ENCODE measurements around the gene SMTN.

DNA sequence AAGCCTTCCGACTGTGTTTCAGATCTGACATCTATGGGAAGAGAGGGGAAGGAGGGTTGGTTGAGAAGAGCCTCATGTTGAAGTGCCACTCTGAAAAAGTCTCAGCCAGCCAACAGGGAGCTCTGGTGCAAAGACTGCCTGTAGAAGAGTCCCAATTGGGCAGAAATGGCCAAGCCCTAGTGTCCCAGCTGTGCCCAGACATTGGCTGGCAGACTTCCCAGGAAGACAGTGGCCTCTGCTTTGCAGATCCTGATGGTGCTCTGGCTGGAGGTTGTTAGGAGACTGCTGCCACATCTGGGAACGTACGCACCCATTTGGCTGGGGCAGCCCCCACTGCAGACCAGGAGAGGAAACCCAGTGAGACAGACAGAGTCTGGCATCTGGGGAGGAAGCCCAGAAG lies 62.4 kb downstream of the SMTN start:
- TF ChIP-seq POLR2AphosphoS5 (IDR thresholded peaks at IDR 0.05): no peak
- TF ChIP-seq, protein P1, sequence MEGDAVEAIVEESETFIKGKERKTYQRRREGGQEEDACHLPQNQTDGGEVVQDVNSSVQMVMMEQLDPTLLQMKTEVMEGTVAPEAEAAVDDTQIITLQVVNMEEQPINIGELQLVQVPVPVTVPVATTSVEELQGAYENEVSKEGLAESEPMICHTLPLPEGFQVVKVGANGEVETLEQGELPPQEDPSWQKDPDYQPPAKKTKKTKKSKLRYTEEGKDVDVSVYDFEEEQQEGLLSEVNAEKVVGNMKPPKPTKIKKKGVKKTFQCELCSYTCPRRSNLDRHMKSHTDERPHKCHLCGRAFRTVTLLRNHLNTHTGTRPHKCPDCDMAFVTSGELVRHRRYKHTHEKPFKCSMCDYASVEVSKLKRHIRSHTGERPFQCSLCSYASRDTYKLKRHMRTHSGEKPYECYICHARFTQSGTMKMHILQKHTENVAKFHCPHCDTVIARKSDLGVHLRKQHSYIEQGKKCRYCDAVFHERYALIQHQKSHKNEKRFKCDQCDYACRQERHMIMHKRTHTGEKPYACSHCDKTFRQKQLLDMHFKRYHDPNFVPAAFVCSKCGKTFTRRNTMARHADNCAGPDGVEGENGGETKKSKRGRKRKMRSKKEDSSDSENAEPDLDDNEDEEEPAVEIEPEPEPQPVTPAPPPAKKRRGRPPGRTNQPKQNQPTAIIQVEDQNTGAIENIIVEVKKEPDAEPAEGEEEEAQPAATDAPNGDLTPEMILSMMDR (IDR thresholded peaks at IDR 0.05): no peak

All from breast epithelium (tissue), 3 donors.